GM10847 (cell line): Measurements from ENCODE around the gene ZNF576.

Experiments
- POLR2A ChIP-seq: IDR thresholded peaks from 2 replicates; pipeline ENCODE4 v1.6.1; 2011; ENCODE audit not compliant: insufficient read length; ENCODE audit errors: extremely low read depth

ZNF576 gene

GRCh38 chr19:43592800-43593350 is 3.5 kb upstream of the ZNF576 start:
- no peak for TF ChIP-seq POLR2A

GRCh38 chr19:43594081-43594697 is 2.2 kb upstream of the ZNF576 start:
- TF ChIP-seq POLR2A, result no peak

GRCh38 chr19:43594710-43595604 is 1.4 kb upstream of the ZNF576 start:
- no peak for TF ChIP-seq POLR2A

- no peak for TF ChIP-seq POLR2A
Observed at GRCh38 chr19:43595605-43595998, 793 bp upstream of the ZNF576 start.

- no peak for TF ChIP-seq POLR2A
Observed at GRCh38 chr19:43596842-43597461, 557 bp downstream of the ZNF576 start.

- no peak for TF ChIP-seq POLR2A
Observed at GRCh38 chr19:43597876-43598275, 1.5 kb downstream of the ZNF576 start.

GRCh38 chr19:43598445-43599240 is 2.2 kb downstream of the ZNF576 start:
- no peak for TF ChIP-seq POLR2A

- no peak for TF ChIP-seq POLR2A
Observed at GRCh38 chr19:43599635-43600295, 3.4 kb downstream of the ZNF576 start.

GRCh38 chr19:43605875-43606568 is 9.6 kb downstream of the ZNF576 start:
- no peak for TF ChIP-seq POLR2A

- TF ChIP-seq POLR2A, result no peak
Observed at GRCh38 chr19:43606569-43607229, 10.3 kb downstream of the ZNF576 start.

GRCh38 chr19:43607238-43608205 is 11.1 kb downstream of the ZNF576 start:
- no peak for TF ChIP-seq POLR2A

- no peak for TF ChIP-seq POLR2A
Observed at GRCh38 chr19:43609872-43610271, 13.5 kb downstream of the ZNF576 start.
